ENCODE results near the gene TMEM225. TPM values are rescaled to one million over a fixed set of nuclear protein-coding genes. Genes with fewer than 3 reads are reported as not detected.

Gene TMEM225
- total RNA-seq, 1 donor from 2014 or later = not detected

DNA sequence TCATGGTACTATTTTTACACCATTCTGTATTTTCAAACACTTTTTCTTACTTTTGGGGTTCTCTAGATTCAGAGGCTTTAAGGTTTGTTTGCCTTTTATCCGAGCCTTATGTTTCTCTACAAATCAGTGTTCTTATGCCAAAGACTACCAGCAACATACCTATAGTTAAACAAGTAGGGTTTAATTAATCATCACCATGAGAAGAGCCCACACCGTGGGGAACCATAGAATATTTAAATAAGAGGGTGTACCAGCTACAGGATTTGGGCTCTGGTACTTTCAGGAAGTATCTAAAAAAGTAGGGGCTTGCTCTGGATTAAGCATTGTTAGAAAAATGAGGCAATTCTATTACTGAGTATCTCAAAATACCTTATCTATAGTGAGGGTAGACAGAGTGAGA lies 25.7 kb downstream of the TMEM225 start:
- Mint-ChIP-seq H3K4me3 (ENCODE audit: unreplicated experiment) (no peak overlapping the region), H3K27ac (ENCODE audit: unreplicated experiment) (no peak overlapping the region), H3K27me3 (ENCODE audit: unreplicated experiment) (peaks cover 2% of the 10 kb centered on the region), H3K4me1 (ENCODE audit: low read depth, unreplicated experiment) (no peaks in the 10 kb centered on the region), H3K9me3 (ENCODE audit: unreplicated experiment) (peaks cover 1% of the 10 kb centered on the region), H3K36me3 (ENCODE audit: unreplicated experiment) (peaks cover 10% of the 10 kb centered on the region)
- no peak for DNase-seq
- TF ChIP-seq, protein P1, sequence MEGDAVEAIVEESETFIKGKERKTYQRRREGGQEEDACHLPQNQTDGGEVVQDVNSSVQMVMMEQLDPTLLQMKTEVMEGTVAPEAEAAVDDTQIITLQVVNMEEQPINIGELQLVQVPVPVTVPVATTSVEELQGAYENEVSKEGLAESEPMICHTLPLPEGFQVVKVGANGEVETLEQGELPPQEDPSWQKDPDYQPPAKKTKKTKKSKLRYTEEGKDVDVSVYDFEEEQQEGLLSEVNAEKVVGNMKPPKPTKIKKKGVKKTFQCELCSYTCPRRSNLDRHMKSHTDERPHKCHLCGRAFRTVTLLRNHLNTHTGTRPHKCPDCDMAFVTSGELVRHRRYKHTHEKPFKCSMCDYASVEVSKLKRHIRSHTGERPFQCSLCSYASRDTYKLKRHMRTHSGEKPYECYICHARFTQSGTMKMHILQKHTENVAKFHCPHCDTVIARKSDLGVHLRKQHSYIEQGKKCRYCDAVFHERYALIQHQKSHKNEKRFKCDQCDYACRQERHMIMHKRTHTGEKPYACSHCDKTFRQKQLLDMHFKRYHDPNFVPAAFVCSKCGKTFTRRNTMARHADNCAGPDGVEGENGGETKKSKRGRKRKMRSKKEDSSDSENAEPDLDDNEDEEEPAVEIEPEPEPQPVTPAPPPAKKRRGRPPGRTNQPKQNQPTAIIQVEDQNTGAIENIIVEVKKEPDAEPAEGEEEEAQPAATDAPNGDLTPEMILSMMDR (IDR thresholded peaks at IDR 0.05; ENCODE audit: partially characterized antibody, unreplicated experiment) = no peak

DNA sequence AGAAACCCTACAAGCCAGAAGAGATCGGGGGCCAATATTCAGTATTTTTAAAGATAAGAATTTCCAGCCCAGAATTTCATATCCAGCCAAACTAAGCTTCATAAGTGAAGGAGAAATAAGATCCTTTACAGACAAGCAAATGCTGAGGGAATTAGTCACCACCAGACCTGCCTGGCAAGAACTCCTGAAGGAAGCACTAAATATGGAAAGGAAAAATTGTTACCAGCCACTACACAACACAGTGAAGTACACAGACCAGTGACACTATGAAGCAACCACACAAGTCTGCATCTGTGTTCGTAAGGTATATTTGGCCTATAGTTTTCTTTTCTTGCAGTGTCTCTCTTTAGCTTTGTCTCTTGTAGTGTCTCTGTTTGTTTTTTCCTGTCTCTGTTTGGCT lies 29.0 kb downstream of the TMEM225 start:
- H3K4me3 Mint-ChIP-seq (ENCODE audit: unreplicated experiment) = no peak overlapping the region
- peaks cover 2% of the 10 kb centered on the region for H3K27me3 Mint-ChIP-seq (ENCODE audit: unreplicated experiment)
- H3K27ac Mint-ChIP-seq (ENCODE audit: unreplicated experiment) = no peak overlapping the region
- TF ChIP-seq, protein P1 (IDR thresholded peaks at IDR 0.05; ENCODE audit: partially characterized antibody, unreplicated experiment) = no peak
- H3K9me3 Mint-ChIP-seq (ENCODE audit: unreplicated experiment) = peaks cover 8% of the 10 kb centered on the region
- H3K4me1 Mint-ChIP-seq (ENCODE audit: low read depth, unreplicated experiment) = no peaks in the 10 kb centered on the region
- no peak for DNase-seq
- H3K36me3 Mint-ChIP-seq (ENCODE audit: unreplicated experiment) = peaks cover 14% of the 10 kb centered on the region

DNA sequence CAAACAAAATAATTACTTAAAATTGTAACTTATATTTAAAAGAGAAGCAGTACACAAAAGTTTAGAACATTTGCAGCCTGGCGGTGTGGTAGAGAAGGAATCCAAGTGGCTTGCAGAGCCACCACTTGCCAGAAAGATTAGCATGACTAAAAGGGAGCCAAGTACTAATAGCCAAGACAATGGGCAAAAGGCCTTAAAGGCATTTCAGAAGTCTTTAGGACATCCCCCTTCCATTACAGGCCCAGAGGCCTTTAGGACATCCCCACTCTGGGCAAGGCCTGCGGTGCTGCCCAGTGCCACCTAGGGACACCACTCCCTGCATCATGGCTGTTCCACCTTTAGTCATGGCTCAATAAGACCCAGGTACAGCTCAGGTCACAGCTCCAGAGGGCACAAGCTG lies 32.4 kb downstream of the TMEM225 start:
- Mint-ChIP-seq H3K4me3 (ENCODE audit: unreplicated experiment) (no peak overlapping the region), H3K4me1 (ENCODE audit: low read depth, unreplicated experiment) (no peaks in the 10 kb centered on the region), H3K9me3 (ENCODE audit: unreplicated experiment) (peaks cover 10% of the 10 kb centered on the region), H3K36me3 (ENCODE audit: unreplicated experiment) (peaks cover 14% of the 10 kb centered on the region), H3K27ac (ENCODE audit: unreplicated experiment) (no peak overlapping the region), H3K27me3 (ENCODE audit: unreplicated experiment) (peaks cover 2% of the 10 kb centered on the region)
- TF ChIP-seq, protein P1 (IDR thresholded peaks at IDR 0.05; ENCODE audit: partially characterized antibody, unreplicated experiment) = no peak
- DNase-seq = no peak

DNA sequence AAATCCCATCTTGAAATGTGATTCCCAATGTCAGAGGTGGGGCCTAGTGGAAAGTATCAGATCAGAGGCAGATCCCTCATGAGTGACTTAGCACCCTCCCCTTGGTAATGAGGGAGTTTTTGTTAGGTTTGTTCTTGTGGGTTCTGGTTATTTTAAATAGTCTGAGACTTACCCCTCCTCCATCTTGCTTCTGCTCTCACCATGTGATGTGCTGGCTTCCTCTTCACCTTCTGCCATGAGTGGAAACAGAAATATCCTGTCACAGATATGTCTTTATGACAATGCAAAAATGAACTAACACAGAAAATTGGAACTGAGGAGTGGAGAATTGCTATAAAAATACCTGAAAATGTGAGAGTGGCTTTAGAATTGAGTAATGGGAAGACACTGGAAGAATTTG lies 33.1 kb downstream of the TMEM225 start:
- Mint-ChIP-seq H3K27me3 (ENCODE audit: unreplicated experiment) (peaks cover 2% of the 10 kb centered on the region), H3K4me1 (ENCODE audit: low read depth, unreplicated experiment) (no peaks in the 10 kb centered on the region), H3K36me3 (ENCODE audit: unreplicated experiment) (peaks cover 9% of the 10 kb centered on the region), H3K27ac (ENCODE audit: unreplicated experiment) (no peak overlapping the region), H3K4me3 (ENCODE audit: unreplicated experiment) (no peak overlapping the region), H3K9me3 (ENCODE audit: unreplicated experiment) (peaks cover 10% of the 10 kb centered on the region)
- no peak for DNase-seq
- TF ChIP-seq, protein P1 (IDR thresholded peaks at IDR 0.05; ENCODE audit: partially characterized antibody, unreplicated experiment) = no peak

DNA sequence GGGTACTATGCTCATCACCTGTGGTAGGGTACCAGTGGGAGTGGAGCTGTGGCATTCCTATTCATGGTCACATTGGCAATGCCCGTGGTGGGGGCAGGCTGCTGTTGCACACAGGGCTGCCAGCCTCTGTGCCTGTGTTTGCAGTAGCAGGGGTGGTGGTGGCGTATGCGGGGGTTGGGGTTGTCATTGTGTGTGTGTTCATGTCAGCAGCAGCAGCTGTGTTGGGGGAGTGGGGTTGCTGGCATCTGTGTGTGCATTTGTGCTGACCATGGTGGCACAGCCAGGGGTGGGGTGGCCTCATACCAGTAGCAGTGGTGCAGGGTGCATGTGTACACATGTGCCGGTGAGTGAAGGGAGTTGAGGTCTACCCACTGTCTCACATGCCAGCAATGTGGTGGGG lies 34.4 kb downstream of the TMEM225 start:
- H3K9me3 Mint-ChIP-seq (ENCODE audit: unreplicated experiment) = peaks cover 9% of the 10 kb centered on the region
- TF ChIP-seq, protein P1 (IDR thresholded peaks at IDR 0.05; ENCODE audit: partially characterized antibody, unreplicated experiment) = no peak
- H3K27me3 Mint-ChIP-seq (ENCODE audit: unreplicated experiment) = no peaks in the 10 kb centered on the region
- DNase-seq = no peak
- no peak overlapping the region for H3K27ac Mint-ChIP-seq (ENCODE audit: unreplicated experiment)
- H3K4me1 Mint-ChIP-seq (ENCODE audit: low read depth, unreplicated experiment) = no peaks in the 10 kb centered on the region
- peaks cover 5% of the 10 kb centered on the region for H3K36me3 Mint-ChIP-seq (ENCODE audit: unreplicated experiment)
- H3K4me3 Mint-ChIP-seq (ENCODE audit: unreplicated experiment) = no peak overlapping the region
